SK-N-SH (cell line): Measurements from ENCODE around the gene ELF3. TPM values are rescaled to one million over a fixed set of nuclear protein-coding genes. Genes with fewer than 3 reads are reported as not detected.
"Not testable (repeated sequence)": the region's sequence is repeated elsewhere in the genome, so short reads cannot be mapped to it uniquely, and the experiment has no call there.

Experiments
- CTCF ChIA-PET: fragments of 300-600, 350-600 bp; formaldehyde crosslinking; extraction: SDS; loops from one replicate; lab custom pipeline; 2021; lab: Yijun Ruan, JAX
- POLR2A ChIA-PET: fragments of 350-600 bp; sonication (Branson Sonifier 250); formaldehyde crosslinking; extraction: SDS; loops from one replicate; lab custom pipeline; 2020; ENCODE audit warnings: antibody characterized with exemption, inconsistent platforms; lab: Yijun Ruan, JAX
- DNase-seq: peaks from one replicate; pipeline ENCODE4 v3.0.0; 2012
- H2AFZ ChIP-seq: fragments of 200-600 bp; sonication (generic); 2 replicates; pipeline ENCODE4 v1.8.1; 2016; ENCODE audit warnings: antibody characterized with exemption, mild to moderate bottlenecking, low read depth
- H3F3A ChIP-seq: fragments of 200-600 bp; sonication (generic); replicated peaks from 2 replicates; pipeline ENCODE3; 2016; ENCODE audit warnings: antibody characterized with exemption, mild to moderate bottlenecking; ENCODE audit not compliant: insufficient read depth
- H3K27ac ChIP-seq, 2 experiments: fragments of 200-500 bp in 1 of 2; fragments of 200-600 bp in 1 of 2; sonication (Bioruptor generic) in 1 of 2; sonication (generic), shearing (Covaris generic) in 1 of 2; 2 replicates each; pipeline versions ENCODE4 v1.5.1 to v1.6.1; 2014 to 2016; ENCODE audit warnings: low read depth in 2 of 2, inconsistent platforms in 1 of 2, low read length in 1 of 2, mild to moderate bottlenecking in 1 of 2, mixed read lengths in 1 of 2
- H3K27me3 ChIP-seq: fragments of 200-600 bp; sonication (generic), shearing (Covaris generic); 2 replicates; pipeline ENCODE4 v1.6.1; 2016; ENCODE audit warnings: mixed run types; ENCODE audit not compliant: insufficient read depth
- H3K36me3 ChIP-seq, 2 experiments: fragments of 200-500 bp in 1 of 2; fragments of 200-600 bp in 1 of 2; sonication (Bioruptor generic) in 1 of 2; sonication (generic) in 1 of 2; replicated peaks in 1 of 2; 2 replicates each; pipeline versions ENCODE3 to v1.5.1; 2014 to 2016; ENCODE audit warnings: low read length in 1 of 2, mild to moderate bottlenecking in 1 of 2; ENCODE audit not compliant: insufficient read depth in 2 of 2, control insufficient read depth in 1 of 2
- H3K4me1 ChIP-seq, 2 experiments: fragments of 200-500 bp in 1 of 2; fragments of 200-600 bp in 1 of 2; sonication (Bioruptor generic) in 1 of 2; sonication (generic), shearing (Covaris generic) in 1 of 2; 2 replicates each; pipeline versions ENCODE4 v1.5.1 to v1.6.1; 2014 to 2016; ENCODE audit warnings: low read depth in 1 of 2, low read length in 1 of 2, mixed run types in 1 of 2; ENCODE audit not compliant: insufficient read depth in 2 of 2, control insufficient read depth in 1 of 2
- H3K4me2 ChIP-seq: fragments of 200-600 bp; sonication (generic), shearing (Covaris generic); 2 replicates; pipeline ENCODE4 v1.6.1; 2017; ENCODE audit warnings: mixed run types
- H3K4me3 ChIP-seq, 2 experiments: fragments of 200-500 bp in 1 of 2; fragments of 200-600 bp in 1 of 2; sonication (Bioruptor generic) in 1 of 2; sonication (generic), shearing (Covaris generic) in 1 of 2; 2 replicates each; pipeline versions ENCODE4 v1.5.1 to v1.8.1; 2014 to 2016; ENCODE audit warnings: low read depth in 2 of 2, inconsistent platforms in 1 of 2, low read length in 1 of 2, mild to moderate bottlenecking in 1 of 2, mixed read lengths in 1 of 2, moderate library complexity in 1 of 2
- H3K79me2 ChIP-seq: fragments of 200-600 bp; sonication (generic); 2 replicates; pipeline ENCODE4 v1.8.1; 2017; ENCODE audit warnings: mild to moderate bottlenecking; ENCODE audit not compliant: insufficient read depth
- H3K9ac ChIP-seq: fragments of 200-600 bp; sonication (generic); 2 replicates; pipeline ENCODE4 v1.6.1; 2017; ENCODE audit warnings: mixed run types
- H3K9me2 ChIP-seq: fragments of 200-600 bp; sonication (generic); 2 replicates; pipeline ENCODE4 v1.6.1; 2017; ENCODE audit warnings: mixed run types
- H3K9me3 ChIP-seq: fragments of 200-600 bp; sonication (generic); 2 replicates; pipeline ENCODE4 v1.6.1; 2017; ENCODE audit warnings: mixed run types, mild to moderate bottlenecking, moderate library complexity
- H4K20me1 ChIP-seq: fragments of 200-600 bp; sonication (generic); 2 replicates; pipeline ENCODE4 v1.6.1; 2017; ENCODE audit warnings: mild to moderate bottlenecking, mixed run types; ENCODE audit not compliant: insufficient read depth
- CHD2 ChIP-seq: fragments of 150-350 bp; IDR thresholded peaks from 2 replicates; pipeline ENCODE4 v1.6.1; 2018; ENCODE audit warnings: low read length; ENCODE audit not compliant: partially characterized antibody
- FOXM1 ChIP-seq: IDR thresholded peaks from 2 replicates; pipeline ENCODE4 v1.4.0; 2012; ENCODE audit warnings: low read depth, mild to moderate bottlenecking
- MXI1 ChIP-seq: IDR thresholded peaks from 2 replicates; pipeline ENCODE4 v1.6.1; 2012; ENCODE audit warnings: mild to moderate bottlenecking, low read depth, low read length, improper control_type of control experiment
- NFIC ChIP-seq: IDR thresholded peaks from 2 replicates; pipeline ENCODE4 v1.4.0; 2012; ENCODE audit warnings: borderline replicate concordance
- NRF1 ChIP-seq: IDR thresholded peaks from 2 replicates; pipeline ENCODE4 v1.6.1; 2012; ENCODE audit warnings: low read depth, mild to moderate bottlenecking, low read length
- RFX5 ChIP-seq: IDR thresholded peaks from 2 replicates; pipeline ENCODE4 v1.6.1; 2012; ENCODE audit warnings: mild to moderate bottlenecking, improper control_type of control experiment, low read length
- TCF12 ChIP-seq: IDR thresholded peaks from 2 replicates; pipeline ENCODE4 v1.4.0; 2012
- USF1 ChIP-seq: IDR thresholded peaks from 2 replicates; pipeline ENCODE4 v1.4.0; 2012; ENCODE audit warnings: low read depth, borderline replicate concordance
- YY1 ChIP-seq: IDR thresholded peaks from 2 replicates; pipeline ENCODE4 v1.4.0; 2012; ENCODE audit warnings: low read depth, mild to moderate bottlenecking
- WGBS: methylation state at CpG from one replicate; pipeline ENCODE4 v1.1.6; 2017; ENCODE audit warnings: low lambda C conversion rate; 5-methylcytosine and 5-hydroxymethylcytosine counted together
- polyA plus RNA-seq, 3 experiments: library from polyadenylated mRNA; depleted of rRNA; stranded (reverse); fragments of >200 nt; gene quantifications; 2 replicates each; pipeline ENCODE4 v1.2.3, GENCODE V29; 2012

ELF3 gene
- polyA plus RNA-seq, 1 of the 3 experiments (the other 2 are of a cell fraction) = 0.10 TPM

GRCh38 chr1:202061055-202061454, 50.7 kb downstream of the ELF3 start:
- Histone ChIP-seq H3F3A (no peaks in the 10 kb centered on the region), H3K4me3 (no peak overlapping the region), H3K79me2 (no peaks in the 10 kb centered on the region), H3K9ac (no peak overlapping the region), H3K9me2 (no peaks in the 10 kb centered on the region), H3K36me3 (no peaks in the 10 kb centered on the region), H3K4me1 (no peaks in the 10 kb centered on the region; a peak in 1 of 4 replicates), H3K4me2 (no peak overlapping the region), H3K27ac (no peak overlapping the region), H2AFZ (no peak overlapping the region), H3K27me3 (peaks cover 3% of the 10 kb centered on the region), H3K9me3 (no peaks in the 10 kb centered on the region), H4K20me1 (no peaks in the 10 kb centered on the region)
- ChIA-PET POLR2A (no interaction called here), CTCF (no interaction called here)
- no peak for DNase-seq
- TF ChIP-seq FOXM1 (no peak), NRF1 (no peak), USF1 (no peak), YY1 (no peak), RFX5 (no peak), MXI1 (no peak), NFIC (no peak), TCF12 (no peak), CHD2 (no peak)
- WGBS = 78% methylated on average over 4 of the region's 4 CpGs

GRCh38 chr1:202061787-202062186, 51.4 kb downstream of the ELF3 start:
- WGBS = 61% methylated on average over 6 of the region's 6 CpGs
- H3F3A ChIP-seq, CTCF ChIA-PET, DNase-seq, H3K4me3 ChIP-seq, H3K9ac ChIP-seq, H3K9me2 ChIP-seq, H3K36me3 ChIP-seq, H3K79me2 ChIP-seq, H3K4me1 ChIP-seq, H3K27me3 ChIP-seq, POLR2A ChIA-PET, H3K27ac ChIP-seq, H2AFZ ChIP-seq, H3K9me3 ChIP-seq, H3K4me2 ChIP-seq, H4K20me1 ChIP-seq: not testable (repeated sequence)

GRCh38 chr1:202062636-202063035, 52.2 kb downstream of the ELF3 start:
- H3K9me3 ChIP-seq, H2AFZ ChIP-seq, H3K4me2 ChIP-seq, H3K27me3 ChIP-seq, H3K27ac ChIP-seq, H3K4me3 ChIP-seq, H3K9me2 ChIP-seq, H3K4me1 ChIP-seq, DNase-seq, H3K79me2 ChIP-seq, H3K9ac ChIP-seq, H4K20me1 ChIP-seq, POLR2A ChIA-PET, H3K36me3 ChIP-seq, H3F3A ChIP-seq: not testable (repeated sequence)
- WGBS = 87% methylated on average over 7 of the region's 7 CpGs
- CTCF ChIA-PET = interaction anchor here (1.2 to 1.6 kb wide), 2 partner anchors 54 to 63 kb away, joined by 3 to 4 read pairs; no protein-coding TSS in a partner anchor
